Trophoblast cell (in vitro differentiated cells and primary cell): Measurements from ENCODE around the gene MESD.

Experiments
- DNase-seq, 2 donors: peaks; one replicate each; pipeline ENCODE4 v3.0.0-alpha.2; 2016
- H2AFZ ChIP-seq: 2 replicates; pipeline ENCODE4 v1.6.1; 2013; ENCODE audit warnings: low read length, moderate library complexity, mild to moderate bottlenecking; ENCODE audit not compliant: insufficient read depth, poor library complexity
- H2AK5ac ChIP-seq: 2 replicates; pipeline ENCODE4 v1.6.1; 2013; ENCODE audit warnings: mild to moderate bottlenecking, low read length
- H2BK120ac ChIP-seq: 2 replicates; pipeline ENCODE4 v1.6.1; 2013; ENCODE audit warnings: low read length, mild to moderate bottlenecking, moderate library complexity; ENCODE audit not compliant: insufficient read depth, poor library complexity
- H2BK12ac ChIP-seq: 2 replicates; pipeline ENCODE4 v1.6.1; 2013; ENCODE audit warnings: mild to moderate bottlenecking, low read length, moderate library complexity
- H2BK5ac ChIP-seq: 2 replicates; pipeline ENCODE4 v1.6.1; 2013; ENCODE audit warnings: low read length, low read depth, moderate library complexity, mild to moderate bottlenecking; ENCODE audit not compliant: poor library complexity
- H3K14ac ChIP-seq: 2 replicates; pipeline ENCODE4 v1.6.1; 2013; ENCODE audit warnings: mild to moderate bottlenecking, low read length
- H3K18ac ChIP-seq: 2 replicates; pipeline ENCODE4 v1.6.1; 2013; ENCODE audit warnings: mild to moderate bottlenecking, low read length
- H3K23ac ChIP-seq: 2 replicates; pipeline ENCODE4 v1.6.1; 2013; ENCODE audit warnings: low read length
- H3K27ac ChIP-seq: 2 replicates; pipeline ENCODE4 v1.5.1; 2013; ENCODE audit warnings: low read depth, mild to moderate bottlenecking, inconsistent platforms, low read length, moderate library complexity
- H3K27me3 ChIP-seq: 2 replicates; pipeline ENCODE4 v1.6.1; 2013; ENCODE audit warnings: inconsistent platforms, mild to moderate bottlenecking, low read length, moderate library complexity; ENCODE audit not compliant: insufficient read depth
- H3K36me3 ChIP-seq, 2 experiments: 1 replicate in 1 of 2; 2 replicates in 1 of 2; pipeline ENCODE4 v1.6.1; 2013; ENCODE audit warnings: low read length in 2 of 2, mild to moderate bottlenecking in 2 of 2, moderate library complexity in 1 of 2; ENCODE audit not compliant: insufficient read depth in 2 of 2, control insufficient read depth in 1 of 2
- H3K4ac ChIP-seq: 2 replicates; pipeline ENCODE4 v1.6.1; 2013; ENCODE audit warnings: low read depth, mild to moderate bottlenecking, low read length, moderate library complexity
- H3K4me1 ChIP-seq, 2 experiments: 1 replicate in 1 of 2; 2 replicates in 1 of 2; pipeline ENCODE4 v1.6.1; 2013; ENCODE audit warnings: low read length in 2 of 2, mild to moderate bottlenecking in 2 of 2, moderate library complexity in 1 of 2; ENCODE audit not compliant: insufficient read depth in 2 of 2, control insufficient read depth in 1 of 2
- H3K4me2 ChIP-seq: 2 replicates; pipeline ENCODE4 v1.6.1; 2013; ENCODE audit warnings: inconsistent platforms, mild to moderate bottlenecking, low read length, moderate library complexity
- H3K4me3 ChIP-seq: 2 replicates; pipeline ENCODE4 v1.5.1; 2013; ENCODE audit warnings: mild to moderate bottlenecking, low read depth, low read length, inconsistent platforms
- H3K79me1 ChIP-seq: one replicate; pipeline ENCODE4 v1.6.1; 2013; ENCODE audit warnings: low read length
- H3K79me2 ChIP-seq: 2 replicates; pipeline ENCODE4 v1.6.1; 2013; ENCODE audit warnings: low read length, mild to moderate bottlenecking; ENCODE audit not compliant: control insufficient read depth, insufficient read depth, poor library complexity
- H3K9ac ChIP-seq: 2 replicates; pipeline ENCODE4 v1.6.1; 2013; ENCODE audit warnings: mild to moderate bottlenecking, low read length
- H3K9me3 ChIP-seq: 2 replicates; pipeline ENCODE4 v1.6.1; 2013; ENCODE audit warnings: low read depth, mild to moderate bottlenecking, control low read depth, inconsistent platforms, low read length; ENCODE audit not compliant: insufficient read depth
- H4K12ac ChIP-seq: 2 replicates; pipeline ENCODE4 v1.6.1; 2013; ENCODE audit warnings: low read depth, mild to moderate bottlenecking, low read length, moderate library complexity
- H4K8ac ChIP-seq: 2 replicates; pipeline ENCODE4 v1.6.1; 2013; ENCODE audit warnings: low read depth, mild to moderate bottlenecking, low read length, moderate library complexity
- H4K91ac ChIP-seq: one replicate; pipeline ENCODE4 v1.6.1; 2013; ENCODE audit warnings: low read depth, mild to moderate bottlenecking, low read length, moderate library complexity
- whole genome bisulfite sequencing: extraction: QIAGEN DNeasy Blood & Tissue Kit; methylation state at CpG from one replicate; pipeline ENCODE4 v1.1.7; 2013; ENCODE audit warnings: missing lambda C conversion rate; ENCODE audit not compliant: insufficient read length, insufficient coverage; ENCODE audit errors: extremely low coverage; 5-methylcytosine and 5-hydroxymethylcytosine counted together

MESD gene

DNA sequence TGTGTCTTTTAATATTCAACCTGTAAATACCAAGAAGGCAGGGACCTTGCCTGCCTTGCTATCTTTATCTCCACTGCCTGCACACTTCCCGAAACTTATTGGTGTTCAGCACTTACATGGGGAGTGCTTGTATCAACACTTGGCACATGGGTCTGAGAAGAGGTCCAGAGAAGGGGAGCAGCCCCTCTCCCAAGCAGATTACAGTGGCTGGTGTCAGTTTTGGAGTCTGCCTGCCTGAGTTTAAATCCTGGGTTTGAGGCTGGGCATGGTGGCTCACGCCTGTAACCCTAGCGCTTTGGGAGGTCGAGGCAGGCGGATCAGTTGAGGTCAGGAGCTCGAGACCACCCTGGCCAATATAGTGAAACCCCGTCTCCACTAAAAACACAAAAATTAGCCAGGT lies 20.3 kb downstream of the MESD start:
- H4K12ac ChIP-seq = no peak overlapping the region
- WGBS = no CpG with 5 or more reads among the region's 7 CpGs

DNA sequence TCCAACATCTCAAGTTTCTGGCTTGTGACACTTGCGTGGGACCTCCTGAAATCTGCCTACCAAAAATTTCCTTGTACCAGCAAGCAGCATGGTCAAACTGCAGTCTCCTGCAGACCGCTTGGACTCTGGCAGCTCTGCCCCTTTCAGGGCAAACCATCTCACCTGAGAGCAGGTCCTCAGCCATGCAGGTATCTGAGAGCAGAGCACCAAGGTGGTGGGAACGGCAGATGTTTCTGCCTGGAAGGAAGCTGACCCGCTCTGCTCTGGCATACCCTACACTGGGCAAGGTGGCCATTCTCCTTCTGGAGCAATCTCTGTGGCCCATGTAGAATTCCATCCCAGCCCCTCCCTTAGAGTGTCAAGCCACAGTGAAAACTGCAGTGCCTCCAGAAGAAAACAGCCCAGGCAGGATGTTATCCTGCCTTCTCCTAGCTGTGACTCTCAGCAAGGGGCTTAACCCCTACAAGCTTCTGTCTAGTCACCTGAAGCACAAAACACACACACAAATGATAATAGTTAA lies 21.6 kb downstream of the MESD start:
- peak overlapping the region; percentile 46 for H2BK12ac ChIP-seq
- no peak for DNase-seq
- H3K27me3 ChIP-seq = no peaks in the 10 kb centered on the region
- H3K4me1 ChIP-seq = peaks cover 16 to 21% of the 10 kb centered on the region in 2 experiments
- H3K9ac ChIP-seq = no peak overlapping the region
- H3K23ac ChIP-seq = no peak overlapping the region
- H3K9me3 ChIP-seq = no peaks in the 10 kb centered on the region
- H4K8ac ChIP-seq = peak overlapping the region; percentile 25
- H3K79me1 ChIP-seq = peaks cover 9% of the 10 kb centered on the region
- WGBS = no CpG with 5 or more reads among the region's 4 CpGs
- H3K4ac ChIP-seq = no peak overlapping the region
- H2AK5ac ChIP-seq = peak overlapping the region; percentile 3
- H4K91ac ChIP-seq = peak overlapping the region; percentile 58
- peak overlapping the region; percentile 28 for H3K18ac ChIP-seq
- H4K12ac ChIP-seq = no peak overlapping the region
- H3K27ac ChIP-seq = peak overlapping the region; percentile 85
- H3K4me2 ChIP-seq = peak overlapping the region; percentile 32
- H3K79me2 ChIP-seq = no peaks in the 10 kb centered on the region
- H2BK120ac ChIP-seq = peak overlapping the region; percentile 75
- peak overlapping the region; percentile 35 for H3K14ac ChIP-seq
- H2AFZ ChIP-seq = no peak overlapping the region
- H2BK5ac ChIP-seq = peak overlapping the region; percentile 32
- H3K36me3 ChIP-seq = peaks cover 2 to 8% of the 10 kb centered on the region in 2 experiments
- no peak overlapping the region for H3K4me3 ChIP-seq

More for the DNA sequence above, 20.3 kb downstream of the MESD start:
- Histone ChIP-seq H4K91ac (peak overlapping the region; percentile 20), H3K14ac (peak overlapping the region; percentile 6), H3K23ac (no peak overlapping the region), H3K4me2 (no peak overlapping the region), H3K27ac (no peak overlapping the region), H2BK5ac (no peak overlapping the region), H2AFZ (no peak overlapping the region), H2BK12ac (peak overlapping the region; percentile 42), H3K36me3 (peaks cover 4 to 8% of the 10 kb centered on the region in 2 experiments), H3K9ac (no peak overlapping the region), H3K9me3 (no peaks in the 10 kb centered on the region), H3K27me3 (no peaks in the 10 kb centered on the region), H4K8ac (no peak overlapping the region), H2BK120ac (no peak overlapping the region), H3K18ac (no peak overlapping the region), H3K4ac (no peak overlapping the region), H3K4me1 (peaks cover 16 to 21% of the 10 kb centered on the region in 2 experiments), H3K79me1 (peaks cover 9% of the 10 kb centered on the region), H3K4me3 (no peak overlapping the region), H2AK5ac (no peak overlapping the region), H3K79me2 (no peaks in the 10 kb centered on the region)
- DNase-seq = no peak

DNA sequence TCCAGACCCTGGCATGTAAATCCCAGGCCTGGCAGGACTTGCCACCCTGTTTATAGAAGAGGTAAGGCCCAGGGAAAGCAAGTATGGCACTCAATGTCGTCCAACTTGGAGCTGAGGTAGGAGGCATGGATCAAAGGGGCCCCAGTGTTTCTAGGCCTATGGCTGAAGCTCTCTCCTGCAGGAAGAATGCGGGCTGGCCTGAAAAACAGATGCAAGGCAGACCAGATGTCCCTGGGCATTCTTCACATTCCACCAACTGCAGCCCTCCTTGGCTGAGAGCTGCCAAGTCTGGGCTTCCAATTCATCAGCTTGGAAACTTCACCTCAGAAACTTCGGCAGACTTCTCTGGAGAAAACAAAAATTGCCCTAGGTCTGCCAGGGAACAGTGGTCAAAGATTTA lies 22.2 kb downstream of the MESD start:
- no peak overlapping the region for H3K9ac ChIP-seq
- H3K9me3 ChIP-seq = no peaks in the 10 kb centered on the region
- H3K27ac ChIP-seq = peak overlapping the region; percentile 85
- H2AK5ac ChIP-seq = no peak overlapping the region
- H3K27me3 ChIP-seq = no peaks in the 10 kb centered on the region
- H3K79me1 ChIP-seq = peaks cover 9% of the 10 kb centered on the region
- H2BK120ac ChIP-seq = no peak overlapping the region
- H4K91ac ChIP-seq = no peak overlapping the region
- H3K4ac ChIP-seq = no peak overlapping the region
- no peak overlapping the region for H2BK5ac ChIP-seq
- no peak overlapping the region for H2AFZ ChIP-seq
- H2BK12ac ChIP-seq = no peak overlapping the region
- H3K36me3 ChIP-seq = peaks cover 2 to 8% of the 10 kb centered on the region in 2 experiments
- H3K79me2 ChIP-seq = no peaks in the 10 kb centered on the region
- H3K18ac ChIP-seq = no peak overlapping the region
- DNase-seq = peak; percentile 80 to 88
- H4K12ac ChIP-seq = no peak overlapping the region
- no peak overlapping the region for H3K23ac ChIP-seq
- H3K4me3 ChIP-seq = no peak overlapping the region
- no peak overlapping the region for H4K8ac ChIP-seq
- H3K4me1 ChIP-seq = peaks cover 16 to 21% of the 10 kb centered on the region in 2 experiments
- no CpG with 5 or more reads among the region's 3 CpGs for WGBS
- no peak overlapping the region for H3K14ac ChIP-seq
- H3K4me2 ChIP-seq = peak overlapping the region; percentile 38

DNA sequence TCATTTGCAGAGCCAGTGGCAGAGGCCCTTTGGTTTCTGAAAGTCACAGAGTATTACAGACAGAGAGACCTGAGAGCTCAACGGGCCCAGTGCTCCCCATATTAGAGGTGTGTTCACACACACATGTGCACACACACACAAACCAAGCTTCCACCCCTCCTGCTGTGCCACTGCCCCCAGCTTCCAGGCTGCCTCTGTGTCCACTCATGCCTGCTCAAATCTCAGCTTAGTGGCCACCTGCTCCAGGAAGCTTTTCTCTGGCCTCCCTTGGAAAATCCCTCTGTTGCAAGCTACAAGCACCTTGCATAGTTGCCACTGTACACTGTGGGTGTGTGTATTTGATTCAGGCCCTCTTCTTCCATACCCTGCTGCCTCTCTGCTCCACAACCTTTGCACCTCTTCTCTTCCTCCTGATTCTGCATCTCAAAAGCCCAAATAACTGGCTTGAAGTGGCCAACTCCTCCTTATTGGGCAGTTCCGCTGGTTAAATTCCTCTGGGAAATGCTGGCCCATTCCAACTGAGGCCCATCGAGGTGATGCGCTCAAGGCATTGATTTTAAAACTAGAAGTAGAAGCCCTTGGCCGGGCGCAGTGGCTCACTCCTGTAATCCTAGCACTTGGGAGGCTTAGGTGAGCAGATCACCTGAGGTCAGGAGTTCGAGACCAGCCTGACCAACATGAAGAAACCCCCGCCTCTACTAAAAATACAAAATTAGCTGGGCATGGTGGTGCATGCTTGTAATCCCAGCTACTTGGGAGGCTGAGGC lies 23.0 kb downstream of the MESD start:
- no peaks in the 10 kb centered on the region for H3K27me3 ChIP-seq
- H3K4me1 ChIP-seq = peaks cover 16 to 21% of the 10 kb centered on the region in 2 experiments
- peak overlapping the region; percentile 29 for H3K18ac ChIP-seq
- no CpG with 5 or more reads among the region's 8 CpGs for WGBS
- peaks cover 9% of the 10 kb centered on the region for H3K79me1 ChIP-seq
- H2BK120ac ChIP-seq = peak overlapping the region; percentile 10
- H3K9me3 ChIP-seq = no peaks in the 10 kb centered on the region
- H3K9ac ChIP-seq = no peak overlapping the region
- no peak overlapping the region for H2AFZ ChIP-seq
- no peak overlapping the region for H4K12ac ChIP-seq
- no peak for DNase-seq
- no peak overlapping the region for H3K4ac ChIP-seq
- no peak overlapping the region for H3K23ac ChIP-seq
- H2BK5ac ChIP-seq = no peak overlapping the region
- no peak overlapping the region for H3K4me3 ChIP-seq
- no peak overlapping the region for H3K4me2 ChIP-seq
- peak overlapping the region; percentile 4 for H3K27ac ChIP-seq
- H4K91ac ChIP-seq = peak overlapping the region; percentile 50
- H2AK5ac ChIP-seq = peak overlapping the region; percentile 45
- H3K79me2 ChIP-seq = no peaks in the 10 kb centered on the region
- peak overlapping the region; percentile 19 for H2BK12ac ChIP-seq
- H4K8ac ChIP-seq = no peak overlapping the region
- H3K36me3 ChIP-seq = peaks cover 2 to 6% of the 10 kb centered on the region in 2 experiments
- no peak overlapping the region for H3K14ac ChIP-seq
